Ramos (cell line): ENCODE results near the gene GRK1.

Source experiments
- in situ Hi-C: fragments of 300-500 bp; cut with MboI; formaldehyde crosslinking; loops from one replicate; pipeline ENCODE4 v1.14.3; 2022; ENCODE audit warnings: low sequenced_read_pairs; ENCODE audit not compliant: unreplicated experiment

Gene GRK1

DNA sequence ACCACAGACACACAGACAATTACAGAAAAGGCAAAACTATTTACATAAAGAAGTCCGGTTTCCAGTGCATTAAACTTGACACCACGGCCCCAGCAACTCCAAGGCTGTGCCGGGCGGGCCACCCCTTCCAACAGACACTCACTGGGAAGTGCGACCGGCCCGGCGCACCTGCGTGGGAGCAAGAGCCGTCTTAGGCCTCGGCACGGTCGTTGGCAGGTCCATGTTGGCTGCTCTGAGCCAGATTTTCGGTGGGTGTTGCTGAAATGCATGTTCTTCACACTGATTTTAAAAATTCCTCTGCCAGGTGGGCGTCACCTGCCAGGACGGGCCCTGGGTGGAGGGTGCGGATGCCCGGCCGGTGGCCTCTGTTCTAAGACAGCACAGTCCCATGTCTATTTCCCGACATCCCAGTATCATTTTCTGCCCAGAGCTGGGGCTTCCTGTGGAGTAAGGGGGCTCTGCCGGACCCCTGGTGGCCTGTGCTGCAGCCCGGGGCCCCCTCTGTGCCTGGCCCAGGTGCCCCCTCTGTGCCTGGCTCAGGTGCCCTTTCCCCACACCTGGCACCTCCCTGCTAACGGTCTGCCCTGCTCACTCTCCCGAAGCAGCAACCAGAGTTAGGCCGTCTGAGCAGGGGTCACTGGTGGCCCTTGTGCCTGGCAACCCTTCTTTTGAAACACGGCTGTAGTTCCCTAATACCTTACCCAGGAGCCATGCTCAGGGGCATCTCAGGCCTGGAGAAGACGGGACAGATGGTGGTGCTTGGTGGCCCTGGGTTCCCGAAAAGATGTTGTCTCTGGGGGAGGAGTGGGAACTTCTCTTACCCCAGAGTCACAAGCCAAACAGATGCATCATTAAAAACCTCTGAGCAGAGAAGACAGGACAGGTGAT, 101.2 kb downstream of the GRK1 start:
- in situ Hi-C loops: no loop called here

DNA sequence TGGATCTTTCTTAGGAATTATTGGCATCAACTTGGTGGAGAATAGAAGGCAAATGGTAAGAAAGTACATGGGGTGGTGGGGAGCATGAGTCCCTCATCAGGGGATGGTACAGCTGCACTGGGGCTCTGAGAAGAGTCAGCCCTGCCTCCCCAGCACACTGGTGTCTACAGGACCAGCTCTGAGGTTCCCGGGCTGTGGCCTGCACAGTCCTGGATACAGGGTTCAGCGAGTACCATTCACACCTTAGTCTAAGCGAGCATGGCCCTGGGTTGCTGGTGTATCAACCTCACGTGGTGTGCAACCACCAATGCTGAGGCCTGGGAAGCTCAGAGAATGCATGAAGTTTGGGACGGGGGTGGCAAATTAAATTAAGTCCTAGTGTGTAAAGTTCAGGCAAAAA, 102.1 kb downstream of the GRK1 start:
- in situ Hi-C loops: no loop called here

DNA sequence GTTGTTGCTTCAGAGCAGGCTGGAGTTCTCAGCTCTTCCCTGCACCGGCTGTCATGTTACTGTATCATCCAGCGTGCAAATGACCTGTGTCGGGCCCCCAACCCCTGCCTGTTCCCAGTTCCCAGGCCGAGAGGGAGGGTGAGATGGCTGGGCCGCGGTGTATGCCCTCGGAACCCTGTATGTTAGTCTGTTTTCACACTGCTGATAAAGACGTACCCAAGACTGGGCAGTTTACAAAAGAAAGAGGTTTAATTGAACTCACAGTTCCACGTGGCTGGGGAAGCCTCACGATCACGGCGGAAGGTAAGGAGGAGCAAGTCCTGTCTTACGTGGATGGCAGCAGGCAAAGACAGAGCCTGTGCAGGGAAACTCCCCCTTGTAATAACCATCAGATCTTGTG, 102.9 kb downstream of the GRK1 start:
- in situ Hi-C loops: no loop called here

DNA sequence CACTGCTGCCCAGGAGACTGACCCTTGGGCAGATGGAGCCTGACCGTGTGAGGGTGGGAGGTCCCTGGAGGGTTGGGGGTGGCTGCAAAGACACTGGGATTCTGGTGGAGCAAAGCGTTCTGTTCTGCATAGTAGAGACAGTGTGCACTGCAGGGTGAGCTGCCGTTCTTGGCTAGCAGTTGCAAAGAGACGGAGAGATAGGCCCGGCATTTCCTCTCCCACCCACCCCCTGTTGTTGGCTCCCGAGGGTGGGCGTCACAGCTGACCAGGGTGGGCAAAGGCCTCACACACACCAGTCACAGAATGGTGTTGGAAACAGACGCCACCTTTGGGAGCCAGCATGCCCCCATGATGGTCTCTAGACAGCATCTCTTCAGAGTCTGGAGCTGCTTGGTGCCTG, 103.4 kb downstream of the GRK1 start:
- in situ Hi-C loops: no loop called here

DNA sequence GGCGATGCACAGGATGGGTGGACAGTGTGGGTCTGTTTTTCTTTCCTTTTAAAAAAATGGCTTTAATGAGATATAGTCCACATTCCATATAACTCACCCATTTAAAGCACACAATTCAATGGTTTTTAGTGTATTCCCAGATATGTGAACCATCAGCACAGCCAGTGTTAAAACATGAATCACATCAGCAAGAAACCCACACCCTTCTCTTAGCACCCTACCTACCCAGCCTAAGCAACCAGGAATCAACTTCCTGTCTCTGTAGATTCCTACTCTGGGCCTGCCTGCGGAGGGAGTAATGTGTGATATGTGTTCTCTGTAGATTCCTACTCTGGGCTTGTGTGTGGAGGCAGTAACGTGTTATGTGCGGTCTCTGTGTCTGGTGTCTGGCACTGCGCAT, 103.9 kb downstream of the GRK1 start:
- in situ Hi-C loops: no loop called here

DNA sequence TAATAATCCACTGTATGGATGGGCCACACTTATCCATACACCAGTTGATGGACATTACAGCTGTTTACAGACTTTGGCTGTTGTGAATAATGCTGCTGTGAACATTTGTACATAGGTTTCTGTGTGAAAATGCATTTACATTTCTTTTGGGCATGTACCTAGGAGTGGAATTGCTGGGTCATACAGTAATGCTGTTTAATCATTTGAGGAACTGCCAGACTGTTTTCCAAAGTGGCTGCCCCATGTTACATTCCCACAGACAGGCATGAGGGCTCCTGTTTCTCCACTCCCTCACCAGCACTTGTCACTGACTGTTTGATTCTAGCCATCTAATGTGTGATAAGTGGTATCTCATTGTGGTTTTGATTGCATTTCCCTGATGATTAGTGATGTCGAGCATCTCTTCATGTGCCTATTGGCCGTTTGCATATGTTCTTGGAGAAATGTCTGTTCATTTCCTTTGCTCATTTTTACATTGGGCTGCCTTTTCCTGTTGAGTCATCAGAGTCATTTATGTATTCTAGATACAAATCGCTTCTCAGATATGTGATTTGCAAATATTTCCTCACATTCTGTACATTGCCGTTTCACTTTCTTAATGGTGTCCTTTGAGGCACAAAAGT, 104.8 kb downstream of the GRK1 start:
- in situ Hi-C loops: no loop called here

DNA sequence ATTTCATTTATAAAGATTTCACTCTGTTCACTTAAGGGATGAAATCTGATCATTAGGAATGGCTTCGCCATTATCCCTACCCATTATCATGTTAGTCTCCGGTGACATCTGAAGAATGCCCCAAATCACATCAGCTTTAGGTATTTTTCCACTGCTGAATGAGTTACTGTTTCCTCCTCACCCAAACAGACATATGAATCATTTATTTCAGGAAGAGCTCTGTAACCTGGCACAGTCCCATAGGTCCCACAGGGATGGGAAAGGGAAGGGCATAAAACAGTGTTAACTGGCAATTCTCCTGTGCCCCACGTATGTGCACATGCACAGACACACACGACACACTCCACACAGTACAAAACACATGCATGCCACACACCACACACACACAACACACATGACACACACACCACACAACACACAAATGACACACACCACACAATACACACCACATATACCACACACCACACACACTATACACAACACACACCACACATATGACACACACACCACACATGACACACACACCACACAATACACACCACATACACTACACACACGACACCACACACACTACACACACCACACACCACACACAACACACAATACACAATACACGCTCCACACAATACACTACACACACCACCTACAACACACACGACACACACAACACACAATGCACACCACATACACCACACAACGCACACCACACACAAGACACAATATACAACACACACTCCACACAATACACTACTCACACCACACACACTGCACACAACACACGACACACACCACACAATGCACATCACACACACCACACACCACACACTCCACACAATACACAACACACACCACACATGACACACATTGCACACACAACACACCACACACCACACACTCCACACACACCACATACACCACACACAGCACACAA, 107.4 kb downstream of the GRK1 start:
- in situ Hi-C loops: no loop called here

DNA sequence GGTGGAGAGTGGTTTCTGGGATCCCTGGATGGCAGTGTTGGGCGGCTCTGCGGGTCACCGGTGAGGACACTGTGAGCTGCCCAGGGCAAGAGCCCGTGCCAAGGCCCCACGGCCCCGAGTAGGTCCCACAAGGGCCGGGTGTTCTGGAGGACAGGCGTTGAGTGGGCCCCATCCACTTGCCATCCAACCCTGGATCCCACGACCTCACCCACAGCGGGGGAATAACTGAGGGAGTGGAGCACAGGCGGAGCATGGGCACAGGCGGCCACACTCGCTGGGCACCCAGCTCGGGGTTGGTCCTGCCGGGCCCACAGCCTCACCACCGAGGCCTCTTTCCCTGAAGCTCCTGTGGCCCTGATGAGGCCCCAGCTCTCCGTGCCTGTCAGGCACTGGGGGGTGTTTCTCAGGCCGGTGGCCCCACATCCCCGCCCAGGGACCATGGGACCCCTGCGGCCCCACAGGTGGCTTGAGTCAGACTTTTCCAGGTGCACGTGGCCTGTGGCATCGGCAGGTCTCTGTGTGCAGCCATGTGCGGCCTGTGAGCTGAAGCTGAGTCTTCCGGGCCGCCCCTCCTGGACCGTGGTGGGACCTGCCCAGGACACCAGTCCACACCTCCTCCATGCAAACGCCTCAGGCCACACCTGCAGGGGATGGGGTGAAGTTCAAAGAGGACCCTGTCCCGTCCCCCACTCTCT, 108.6 kb downstream of the GRK1 start:
- in situ Hi-C loops: no loop called here

DNA sequence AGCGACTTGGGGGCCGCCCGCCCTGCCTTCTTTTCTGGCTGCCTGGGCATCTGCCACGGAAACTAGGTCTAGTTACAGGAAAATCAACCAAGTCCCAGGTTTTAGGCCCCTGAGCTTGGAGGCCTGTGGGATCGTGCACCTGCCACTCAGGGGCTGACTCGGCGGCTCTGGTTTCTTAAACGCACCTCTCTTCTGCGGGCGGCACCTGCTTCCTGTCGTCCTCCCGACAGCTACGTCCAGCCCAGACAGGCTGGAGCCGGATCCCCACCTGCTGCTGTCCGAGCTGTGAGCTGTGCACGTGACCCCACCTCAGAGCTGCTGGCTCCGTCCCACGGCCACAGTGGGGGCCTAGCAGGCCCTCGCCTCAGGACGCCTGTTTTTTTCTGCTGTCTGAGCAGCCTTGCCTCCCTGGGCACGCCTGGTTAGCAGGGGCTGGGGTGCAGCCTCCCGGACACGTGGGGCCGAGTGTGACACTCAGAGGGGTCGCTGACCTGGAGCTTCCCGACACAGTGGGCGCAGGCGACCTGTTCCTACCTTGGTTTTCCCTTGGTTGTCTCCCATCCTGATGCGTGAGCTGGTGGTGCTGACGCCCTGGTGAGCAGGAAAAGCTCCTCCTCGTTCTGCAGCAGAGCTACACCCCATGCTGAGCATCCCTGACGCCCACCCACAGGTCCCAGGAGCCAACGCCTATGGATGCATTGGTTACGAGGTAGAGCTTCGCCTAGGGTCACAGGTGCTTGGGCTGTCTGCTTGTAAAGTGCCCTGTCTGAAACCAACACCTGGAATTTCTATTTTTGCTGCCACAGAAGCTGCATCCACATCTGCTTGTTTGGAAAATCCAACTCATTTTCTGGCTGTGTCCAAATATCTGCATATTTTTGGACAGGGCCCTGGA, 109.5 kb downstream of the GRK1 start:
- in situ Hi-C loops: no loop called here

DNA sequence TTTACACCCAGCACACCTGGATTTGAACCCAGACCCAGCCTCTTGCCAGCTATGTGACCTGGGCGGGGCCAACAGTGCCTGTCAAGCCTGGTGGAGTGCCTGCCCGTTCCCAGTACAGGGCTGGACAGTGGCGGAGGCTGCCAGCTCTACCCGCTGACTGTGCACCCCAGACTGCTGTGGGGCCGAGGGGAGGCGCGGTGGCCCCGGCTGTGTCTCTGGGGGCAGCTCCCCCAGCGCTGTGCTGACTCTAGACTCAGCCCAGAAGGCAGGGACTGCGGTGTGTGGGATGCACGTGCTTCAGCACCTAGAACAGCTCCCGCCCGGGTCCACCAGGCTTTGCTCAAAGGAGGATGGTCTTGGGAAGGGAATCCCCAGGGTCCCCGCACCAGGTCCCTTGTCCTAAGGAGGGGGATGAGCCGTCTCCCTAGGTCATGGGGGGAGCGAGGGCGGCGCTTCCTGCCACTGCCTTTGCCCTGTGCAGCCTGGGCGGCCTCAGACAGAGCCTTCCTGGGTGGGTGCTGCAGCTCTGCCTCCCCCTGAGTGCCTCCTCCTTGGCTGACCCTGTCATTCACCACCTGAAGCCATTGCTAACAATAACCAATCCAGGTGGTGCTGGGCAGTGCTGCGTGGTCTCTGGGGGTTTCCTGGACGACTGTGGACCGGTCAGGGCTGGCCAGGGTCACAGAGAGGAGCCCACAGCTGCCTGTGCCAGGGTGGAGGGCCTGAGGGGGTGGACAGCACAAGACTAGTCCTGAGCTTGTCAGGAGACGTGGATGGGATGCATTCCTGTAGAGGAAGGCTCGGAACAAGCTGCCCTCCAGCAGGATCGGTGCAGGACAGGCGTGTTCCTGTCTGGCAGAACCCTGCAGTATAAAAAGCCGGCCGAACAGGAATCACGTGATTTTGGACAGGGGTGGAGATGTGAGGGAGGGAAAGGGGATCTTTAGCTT, 110.6 kb downstream of the GRK1 start:
- in situ Hi-C loops: no loop called here

DNA sequence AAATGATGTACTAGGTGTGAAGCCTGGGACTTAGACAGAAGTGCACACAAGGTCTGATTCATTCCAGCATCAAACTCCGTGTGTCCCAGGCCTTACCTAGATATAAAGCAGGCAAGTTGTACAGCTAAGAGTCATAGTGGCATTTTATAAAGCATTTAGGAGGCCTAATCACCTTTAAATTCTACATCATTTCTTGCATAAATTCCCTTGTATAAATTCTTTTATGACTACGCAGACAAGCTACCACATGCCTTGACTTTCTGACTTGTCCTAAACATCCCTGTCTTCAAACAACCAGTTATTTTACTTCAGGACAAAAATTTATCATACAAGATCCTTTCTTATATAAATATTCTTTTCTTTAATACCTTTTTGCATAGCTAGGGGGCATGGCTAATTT, 114.6 kb downstream of the GRK1 start:
- in situ Hi-C loops: no loop called here

DNA sequence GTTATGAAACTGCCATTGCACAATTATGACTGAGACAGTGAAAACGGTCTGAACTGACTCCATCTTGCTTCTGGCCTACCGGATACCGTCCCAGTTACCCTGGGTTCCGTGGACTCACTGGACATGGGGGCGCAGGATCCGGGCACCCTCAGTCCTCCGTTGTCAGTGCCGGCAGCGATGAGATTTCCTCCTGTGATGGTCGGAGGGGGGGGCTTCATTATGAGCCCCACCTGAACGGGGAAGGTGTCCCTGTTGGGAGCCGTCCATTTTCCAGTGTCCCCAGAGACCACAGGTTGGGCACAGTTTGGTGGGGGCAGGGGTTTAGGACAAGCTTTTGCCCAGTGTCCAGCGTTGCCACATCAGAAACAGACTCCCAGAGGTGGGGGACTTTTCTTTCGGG, 115.5 kb downstream of the GRK1 start:
- in situ Hi-C loops: no loop called here

DNA sequence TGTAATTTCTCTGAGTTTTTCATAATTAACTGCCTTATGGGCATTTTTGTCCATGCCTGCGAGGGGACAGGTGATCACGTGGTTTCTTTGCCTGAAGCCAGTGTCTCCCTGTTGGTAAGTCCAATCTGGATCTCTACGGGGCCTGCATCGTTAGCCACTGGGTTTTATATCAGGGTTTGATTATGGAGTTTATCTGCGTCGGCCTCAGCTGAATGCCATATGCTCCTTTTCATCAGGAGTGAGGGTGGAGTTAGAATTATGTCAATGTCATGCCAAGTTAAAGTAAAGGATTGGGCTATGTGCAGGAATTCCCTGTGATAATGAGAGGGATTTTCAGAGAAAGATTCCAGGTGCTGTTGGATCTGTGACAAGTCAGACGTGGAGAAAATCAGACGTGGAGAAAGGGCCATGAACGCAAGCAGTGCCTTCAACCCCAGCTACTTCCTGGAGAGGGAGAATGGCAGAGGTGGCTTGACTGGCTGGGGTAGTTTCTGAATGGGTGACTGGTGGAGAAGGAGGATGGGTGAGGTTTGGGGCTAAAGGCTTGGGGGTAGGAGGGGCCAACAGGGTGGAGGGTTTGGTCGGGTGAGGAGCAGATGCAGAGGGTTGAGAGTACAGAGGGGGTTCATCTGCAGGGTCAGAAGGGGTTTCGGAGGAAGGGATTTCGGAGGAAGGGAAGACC, 116.3 kb downstream of the GRK1 start:
- in situ Hi-C loops: no loop called here

DNA sequence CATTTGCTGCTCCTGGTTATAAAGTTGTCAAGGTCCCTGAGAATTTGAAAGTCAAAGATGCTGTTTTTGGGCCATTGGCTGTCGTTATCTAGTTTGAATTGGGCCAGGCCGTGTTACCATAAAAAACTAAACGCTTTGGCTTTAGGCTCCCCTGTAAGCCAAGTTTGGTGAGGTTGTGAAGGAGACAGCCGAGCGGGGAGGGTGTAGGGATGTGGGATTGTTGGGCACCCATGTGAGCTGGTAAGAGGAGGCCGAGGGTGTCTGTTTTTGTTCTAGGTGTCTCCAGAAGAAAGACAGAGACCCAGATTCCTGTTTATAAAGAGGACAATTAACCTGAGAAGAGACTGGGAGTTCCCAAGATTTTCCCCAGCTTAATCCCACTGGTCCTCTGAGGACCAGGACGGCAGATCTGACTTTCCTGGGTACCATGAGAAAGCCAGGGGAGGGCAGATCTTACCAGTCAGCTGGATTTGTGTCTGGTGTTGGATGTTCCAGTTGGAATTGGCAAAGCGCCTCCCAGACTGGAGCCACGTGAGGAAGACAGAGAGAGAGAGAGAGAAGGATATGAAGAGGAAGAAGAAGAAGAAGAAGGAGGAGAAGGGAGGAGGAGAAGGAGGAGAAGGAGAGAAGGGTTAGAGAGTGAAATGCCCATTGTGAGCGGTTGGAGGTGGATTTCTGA, 117.1 kb downstream of the GRK1 start:
- in situ Hi-C loops: no loop called here

DNA sequence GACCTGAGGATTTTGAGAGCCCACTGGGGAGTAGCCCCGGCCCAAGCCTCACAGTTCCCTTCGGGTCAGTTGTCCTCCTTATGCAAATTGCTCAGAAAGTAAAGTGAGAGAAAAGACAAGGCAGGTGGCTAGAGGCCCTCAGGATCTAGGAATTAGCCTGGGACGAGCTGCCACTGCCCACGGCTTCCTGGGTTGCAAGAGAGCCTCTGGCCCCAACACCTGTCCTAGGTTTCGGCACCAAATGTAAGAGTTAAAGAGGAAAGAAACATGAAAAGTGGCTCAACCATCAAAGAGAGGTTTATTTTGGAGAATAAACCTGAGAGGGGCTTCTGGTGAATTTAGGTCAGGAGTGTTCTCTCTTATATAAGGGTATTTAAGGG, 117.6 kb downstream of the GRK1 start:
- in situ Hi-C loops: no loop called here

DNA sequence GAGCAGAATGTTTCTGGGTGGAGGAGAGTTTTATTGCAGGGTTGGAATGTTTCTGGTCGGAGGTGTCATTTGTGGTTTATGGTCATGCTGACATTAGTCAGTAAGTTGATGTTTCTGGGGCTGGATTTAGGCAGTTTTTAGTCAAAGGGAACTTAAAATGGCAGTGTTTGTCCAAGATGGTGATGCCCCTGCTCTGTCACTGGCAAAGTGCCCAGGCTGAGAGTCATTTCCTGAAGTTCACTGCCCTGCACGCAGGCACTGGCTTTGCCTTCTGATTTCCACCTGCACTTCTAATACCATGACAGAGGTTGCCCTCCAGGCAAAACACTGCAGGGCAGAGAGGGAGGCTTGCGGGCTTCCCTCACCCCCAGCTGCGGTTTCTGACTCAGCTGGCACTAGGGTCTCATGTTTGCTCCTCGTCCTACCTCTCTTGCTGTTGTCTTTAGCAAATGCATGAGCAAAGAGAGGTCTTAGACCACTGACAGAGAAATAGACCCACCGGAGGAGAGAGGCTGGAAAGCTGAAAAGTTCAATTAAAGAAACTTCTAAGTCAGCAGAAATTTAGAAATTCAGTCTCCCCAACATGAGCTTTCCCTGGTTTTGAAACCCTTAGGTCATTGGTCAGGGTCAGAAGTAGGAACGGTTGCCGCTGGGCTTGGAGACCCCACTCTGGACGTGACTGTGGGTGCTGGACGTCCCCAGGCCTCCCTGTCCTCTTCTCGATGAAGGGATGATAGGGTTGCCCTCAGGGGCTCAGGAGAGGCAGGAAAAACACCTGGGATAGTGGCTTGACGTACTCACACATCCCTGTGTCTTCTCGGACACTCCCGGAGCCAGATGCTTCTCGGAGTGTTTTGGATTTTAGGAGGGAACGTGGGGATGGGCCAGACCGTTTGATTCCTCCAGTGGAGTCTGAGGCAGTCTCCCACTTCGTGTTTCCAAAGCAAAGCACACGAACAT, 118.3 kb downstream of the GRK1 start:
- in situ Hi-C loops: no loop called here
